Posterior cingulate gyrus (tissue), 11 donors: ENCODE data around the gene ARFGEF3.
"Not testable (repeated sequence)": the region's sequence is repeated elsewhere in the genome, so short reads cannot be mapped to it uniquely, and the experiment has no call there.

ENCODE experiments used
- DNase-seq, 10 donors: peaks; one replicate each; pipeline versions ENCODE4 v3.0.0 to v3.0.0-alpha.2; 2020 to 2021; ENCODE audit warnings: mixed read lengths in 3 of 10
- intact Hi-C: fragments of 100-400 bp; cut with DNase I; formaldehyde crosslinking; loops from one replicate; pipeline ENCODE4 v1.15.1; 2023

Gene ARFGEF3, protein sequence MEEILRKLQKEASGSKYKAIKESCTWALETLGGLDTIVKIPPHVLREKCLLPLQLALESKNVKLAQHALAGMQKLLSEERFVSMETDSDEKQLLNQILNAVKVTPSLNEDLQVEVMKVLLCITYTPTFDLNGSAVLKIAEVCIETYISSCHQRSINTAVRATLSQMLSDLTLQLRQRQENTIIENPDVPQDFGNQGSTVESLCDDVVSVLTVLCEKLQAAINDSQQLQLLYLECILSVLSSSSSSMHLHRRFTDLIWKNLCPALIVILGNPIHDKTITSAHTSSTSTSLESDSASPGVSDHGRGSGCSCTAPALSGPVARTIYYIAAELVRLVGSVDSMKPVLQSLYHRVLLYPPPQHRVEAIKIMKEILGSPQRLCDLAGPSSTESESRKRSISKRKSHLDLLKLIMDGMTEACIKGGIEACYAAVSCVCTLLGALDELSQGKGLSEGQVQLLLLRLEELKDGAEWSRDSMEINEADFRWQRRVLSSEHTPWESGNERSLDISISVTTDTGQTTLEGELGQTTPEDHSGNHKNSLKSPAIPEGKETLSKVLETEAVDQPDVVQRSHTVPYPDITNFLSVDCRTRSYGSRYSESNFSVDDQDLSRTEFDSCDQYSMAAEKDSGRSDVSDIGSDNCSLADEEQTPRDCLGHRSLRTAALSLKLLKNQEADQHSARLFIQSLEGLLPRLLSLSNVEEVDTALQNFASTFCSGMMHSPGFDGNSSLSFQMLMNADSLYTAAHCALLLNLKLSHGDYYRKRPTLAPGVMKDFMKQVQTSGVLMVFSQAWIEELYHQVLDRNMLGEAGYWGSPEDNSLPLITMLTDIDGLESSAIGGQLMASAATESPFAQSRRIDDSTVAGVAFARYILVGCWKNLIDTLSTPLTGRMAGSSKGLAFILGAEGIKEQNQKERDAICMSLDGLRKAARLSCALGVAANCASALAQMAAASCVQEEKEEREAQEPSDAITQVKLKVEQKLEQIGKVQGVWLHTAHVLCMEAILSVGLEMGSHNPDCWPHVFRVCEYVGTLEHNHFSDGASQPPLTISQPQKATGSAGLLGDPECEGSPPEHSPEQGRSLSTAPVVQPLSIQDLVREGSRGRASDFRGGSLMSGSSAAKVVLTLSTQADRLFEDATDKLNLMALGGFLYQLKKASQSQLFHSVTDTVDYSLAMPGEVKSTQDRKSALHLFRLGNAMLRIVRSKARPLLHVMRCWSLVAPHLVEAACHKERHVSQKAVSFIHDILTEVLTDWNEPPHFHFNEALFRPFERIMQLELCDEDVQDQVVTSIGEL (N-terminal part only)

DNA sequence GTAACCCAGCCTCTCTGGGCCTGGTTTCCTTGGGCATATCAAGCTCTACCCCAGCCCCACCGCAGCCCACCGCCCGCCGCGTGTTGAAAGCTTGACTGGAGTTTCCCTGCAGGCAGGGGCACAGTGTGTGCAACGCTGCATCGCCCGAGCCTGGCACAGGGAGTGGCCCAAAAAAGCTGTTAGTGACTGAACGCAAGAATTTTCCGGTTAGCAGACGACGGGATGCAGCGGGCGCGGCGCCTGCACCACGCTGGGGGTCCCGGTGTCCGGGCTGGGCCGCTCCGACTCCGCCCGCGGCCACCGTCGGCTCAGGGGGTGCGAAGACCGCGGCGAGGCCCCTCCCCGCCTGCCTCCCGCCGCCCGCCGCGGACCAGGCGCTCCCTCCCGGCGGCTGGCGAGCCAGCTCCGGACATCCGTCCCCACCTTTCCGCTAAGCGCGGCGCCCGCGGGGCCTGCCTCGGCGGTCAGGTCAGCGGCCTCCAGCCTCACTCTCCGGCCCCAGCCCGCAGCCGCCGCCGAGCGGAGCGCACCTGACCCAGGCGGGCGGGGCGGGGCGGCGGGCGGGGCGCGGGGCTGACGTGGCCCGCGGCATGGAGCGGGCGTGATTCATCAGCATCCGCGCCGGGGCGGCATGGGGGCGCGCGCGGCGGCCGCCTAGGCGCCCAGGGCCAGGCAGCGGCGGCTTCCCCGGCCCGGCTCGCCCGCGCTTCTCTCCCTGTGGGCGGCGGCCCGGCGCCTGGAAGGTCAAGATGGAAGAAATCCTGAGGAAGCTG lies at the start of gene ARFGEF3:
TSS of gene ARFGEF3 (plus strand) at position 602 of the 773 bp plus-strand sequence. CDS start at position 750, 148 bp downstream.
- intact Hi-C loops: loop anchor here (1.0 to 5.0 kb wide), 3 partner anchors 21 to 116 kb away; no protein-coding TSS in a partner anchor
- DNase-seq: peak; percentile 55 to 94 (median 66)

- intact Hi-C loops: loop anchor here (2.0 to 10.0 kb wide), 3 partner anchors 165 to 479 kb away; no protein-coding TSS in a partner anchor
- DNase-seq: no peak
Observed at GRCh38 chr6:138113588-138114210, 48.0 kb upstream of the ARFGEF3 start.

- DNase-seq: no peak
- intact Hi-C loops: loop anchor here (2.0 to 10.0 kb wide), 3 partner anchors 164 to 652 kb away; no protein-coding TSS in a partner anchor
Observed at GRCh38 chr6:138115201-138115600, 46.5 kb upstream of the ARFGEF3 start.

- intact Hi-C loops: loop anchor here (1.0 to 10.0 kb wide), 4 partner anchors 95 to 651 kb away; no protein-coding TSS in a partner anchor
- DNase-seq: peak in 8 of 10 donors; percentile 29 to 92 (median 51)
Observed at GRCh38 chr6:138115877-138116660, 45.7 kb upstream of the ARFGEF3 start.

DNA sequence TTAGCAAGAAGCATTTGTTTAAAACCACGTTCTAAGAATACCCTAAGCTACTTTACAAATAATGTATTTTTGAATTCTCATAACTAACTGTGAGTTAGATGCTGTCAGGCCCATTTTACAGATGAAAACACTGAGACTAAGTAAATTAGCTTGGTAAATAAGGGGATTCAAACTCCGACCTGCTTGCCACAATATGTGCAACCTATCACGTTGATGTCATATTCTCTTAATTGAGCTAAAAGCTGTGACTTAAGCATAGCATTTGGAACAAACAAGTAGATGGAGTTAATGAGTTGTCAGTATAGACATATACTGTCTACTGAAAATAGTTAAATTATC lies 45.1 kb upstream of the ARFGEF3 start:
- DNase-seq: no peak
- intact Hi-C loops: loop anchor here (1.0 to 10.0 kb wide), 3 partner anchors 95 to 651 kb away; no protein-coding TSS in a partner anchor

DNA sequence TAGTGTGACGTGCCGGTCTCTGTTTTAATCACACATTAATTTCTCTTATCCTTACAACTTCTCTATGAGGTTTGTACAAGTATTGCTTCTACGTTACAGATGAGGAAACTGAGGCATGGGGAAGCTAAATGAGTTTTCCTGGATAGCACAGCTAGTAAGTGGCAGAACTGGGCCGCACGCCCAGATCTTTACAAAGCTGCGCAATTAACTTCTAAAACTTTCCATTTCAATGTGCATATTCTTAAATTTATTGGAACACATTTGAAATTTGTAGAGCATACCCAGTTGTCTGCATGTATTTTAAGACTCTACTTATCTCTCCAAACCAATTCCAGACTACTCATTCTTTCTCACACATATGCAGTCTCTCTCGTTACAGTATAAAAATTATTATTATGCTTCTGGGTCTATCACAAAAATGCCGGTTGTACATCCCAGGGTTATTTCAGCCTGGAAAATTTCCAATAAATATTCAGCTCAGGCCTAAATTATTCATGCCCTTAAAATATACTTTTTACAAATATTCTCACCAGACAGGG lies 44.3 kb upstream of the ARFGEF3 start:
- DNase-seq: no peak
- intact Hi-C loops: loop anchor here (5.0 to 10.0 kb wide), 2 partner anchors 397 to 650 kb away; no protein-coding TSS in a partner anchor

GRCh38 chr6:138119229-138119628 lies 42.5 kb upstream of the ARFGEF3 start:
- intact Hi-C loops: loop anchor here (5.0 to 10.0 kb wide), 2 partner anchors 396 to 648 kb away; no protein-coding TSS in a partner anchor
- DNase-seq: not testable (repeated sequence)

- intact Hi-C loops: loop anchor here (5.0 to 10.0 kb wide), 3 partner anchors 287 to 647 kb away; no protein-coding TSS in a partner anchor
Observed at GRCh38 chr6:138119976-138120375, 41.8 kb upstream of the ARFGEF3 start.

DNA sequence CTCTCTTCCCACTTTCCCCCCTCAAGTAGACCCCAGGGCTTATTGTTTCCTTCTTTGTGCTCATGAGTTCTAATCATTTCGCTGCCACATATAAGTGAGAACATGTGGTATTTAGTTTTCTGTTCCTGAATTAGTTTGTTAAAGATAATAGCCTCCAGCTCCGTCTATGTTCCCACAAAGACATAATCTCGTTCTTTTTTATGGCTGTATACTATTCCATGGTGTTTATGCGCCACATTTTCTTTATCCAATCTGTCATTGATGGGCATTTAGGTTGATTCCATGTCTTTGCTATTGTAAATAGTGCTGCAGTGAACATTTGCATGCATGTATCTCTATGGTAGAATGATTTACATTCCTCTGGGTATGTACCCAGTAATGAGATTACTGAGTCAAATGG lies 37.6 kb upstream of the ARFGEF3 start:
- intact Hi-C loops: loop anchor here (5.0 kb wide), 1 partner anchor 283 kb away; no protein-coding TSS in a partner anchor
- DNase-seq: no peak

More at GRCh38 chr6:138119976-138120375, 41.8 kb upstream of the ARFGEF3 start:
- DNase-seq: no peak

DNA sequence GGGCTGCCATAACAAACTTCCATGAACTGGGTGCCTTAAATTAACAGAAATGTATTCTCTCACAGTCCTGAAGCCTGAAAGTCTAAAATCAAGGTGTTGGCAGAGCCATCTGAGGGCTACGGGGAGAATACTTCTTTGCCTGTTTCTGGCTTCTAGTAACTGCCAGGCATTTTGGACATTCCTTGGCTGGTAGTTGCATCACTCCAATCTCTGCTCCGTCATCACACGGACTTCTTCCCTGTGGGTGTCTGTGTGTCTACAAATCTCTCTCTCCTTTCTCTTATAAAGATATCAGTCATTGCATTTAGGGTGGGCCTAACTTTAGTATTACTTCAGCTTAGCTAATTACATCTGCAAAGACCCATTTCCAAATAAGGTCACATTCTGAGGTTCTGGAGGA lies 33.6 kb upstream of the ARFGEF3 start:
- intact Hi-C loops: no loop called here
- DNase-seq: no peak

GRCh38 chr6:138129190-138129589 lies 32.5 kb upstream of the ARFGEF3 start:
- no peak for DNase-seq
- intact Hi-C loops: no loop called here

- intact Hi-C loops: no loop called here
- no peak for DNase-seq
Observed at GRCh38 chr6:138142806-138143205, 18.9 kb upstream of the ARFGEF3 start.

GRCh38 chr6:138145402-138145801 lies 16.3 kb upstream of the ARFGEF3 start:
- no peak for DNase-seq
- intact Hi-C loops: no loop called here

DNA sequence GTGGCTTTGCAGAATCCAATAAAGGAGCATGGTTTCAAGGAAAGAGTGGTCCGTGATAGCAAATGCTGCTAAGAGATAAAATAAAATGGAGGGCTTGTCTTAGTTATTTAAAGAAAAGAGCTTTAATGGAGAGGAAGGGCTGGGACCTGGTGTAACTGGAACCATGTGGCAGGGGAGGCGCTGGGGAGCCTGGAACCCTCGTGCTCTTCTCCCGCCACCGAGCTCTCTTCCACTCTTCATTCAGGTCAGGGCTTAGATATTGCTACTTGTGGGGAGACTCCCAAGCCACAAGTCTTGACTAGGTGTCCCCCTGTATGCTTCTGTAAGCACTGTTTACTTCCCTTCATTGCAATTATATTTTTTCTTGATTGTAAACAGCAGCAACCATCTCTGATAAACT lies 15.2 kb upstream of the ARFGEF3 start:
- intact Hi-C loops: no loop called here

DNA sequence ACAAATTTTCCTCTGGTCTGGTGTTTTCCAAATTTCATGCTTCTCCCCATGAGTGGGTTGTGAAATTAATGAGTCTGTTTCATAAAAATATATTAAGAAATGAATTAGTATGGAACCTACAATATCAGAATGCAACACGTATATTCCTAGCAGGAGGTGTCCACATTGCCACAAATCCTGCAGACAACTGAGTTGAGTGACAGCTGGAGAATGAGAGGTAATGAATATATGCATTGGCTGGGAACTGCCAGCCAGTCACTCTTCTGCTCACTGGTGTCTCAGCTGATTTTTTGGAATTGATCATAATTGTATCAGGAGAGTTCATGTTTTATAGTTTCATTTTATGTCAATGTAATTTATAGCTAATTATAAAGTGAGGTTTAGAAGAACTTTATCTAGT lies 6.3 kb upstream of the ARFGEF3 start:
- no peak for DNase-seq
- intact Hi-C loops: no loop called here

More for the DNA sequence above, 15.2 kb upstream of the ARFGEF3 start:
- DNase-seq: no peak

GRCh38 chr6:138157986-138158638 lies 3.6 kb upstream of the ARFGEF3 start:
- intact Hi-C loops: no loop called here
- DNase-seq: no peak

DNA sequence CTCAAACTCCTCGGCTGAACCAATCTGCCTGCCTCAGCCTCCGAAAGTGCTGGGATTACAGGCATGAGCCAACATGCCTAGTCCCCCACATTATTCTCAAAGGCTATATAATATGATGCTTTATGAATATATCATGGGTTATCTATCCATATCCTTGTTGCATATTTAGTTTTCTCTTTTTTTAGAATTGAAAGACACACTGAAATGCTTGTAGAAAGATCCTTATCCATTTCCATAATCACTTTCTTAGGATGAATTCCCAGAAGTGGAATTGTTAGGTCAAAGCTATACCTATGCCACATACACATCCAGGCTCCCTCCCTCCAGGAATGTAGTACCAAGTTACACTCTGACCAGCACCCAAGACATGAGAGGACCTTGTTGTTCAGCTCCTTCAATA lies 2.5 kb upstream of the ARFGEF3 start:
- no peak for DNase-seq

More for the DNA sequence above, 2.5 kb upstream of the ARFGEF3 start:
- intact Hi-C loops: no loop called here
